Hematopoietic multipotent progenitor cell treated with erythropoietin and hydrocortisone succinate and interleukin-3 and kit ligand, for 4 days (in vitro differentiated cells): ENCODE data around the gene DOC2B.
"Not testable (repeated sequence)": the region's sequence is repeated elsewhere in the genome, so short reads cannot be mapped to it uniquely, and the experiment has no call there.

Experiments
- DNase-seq: peaks from one replicate; pipeline ENCODE4 v3.0.0-alpha.2; 2015

Gene DOC2B

DNA sequence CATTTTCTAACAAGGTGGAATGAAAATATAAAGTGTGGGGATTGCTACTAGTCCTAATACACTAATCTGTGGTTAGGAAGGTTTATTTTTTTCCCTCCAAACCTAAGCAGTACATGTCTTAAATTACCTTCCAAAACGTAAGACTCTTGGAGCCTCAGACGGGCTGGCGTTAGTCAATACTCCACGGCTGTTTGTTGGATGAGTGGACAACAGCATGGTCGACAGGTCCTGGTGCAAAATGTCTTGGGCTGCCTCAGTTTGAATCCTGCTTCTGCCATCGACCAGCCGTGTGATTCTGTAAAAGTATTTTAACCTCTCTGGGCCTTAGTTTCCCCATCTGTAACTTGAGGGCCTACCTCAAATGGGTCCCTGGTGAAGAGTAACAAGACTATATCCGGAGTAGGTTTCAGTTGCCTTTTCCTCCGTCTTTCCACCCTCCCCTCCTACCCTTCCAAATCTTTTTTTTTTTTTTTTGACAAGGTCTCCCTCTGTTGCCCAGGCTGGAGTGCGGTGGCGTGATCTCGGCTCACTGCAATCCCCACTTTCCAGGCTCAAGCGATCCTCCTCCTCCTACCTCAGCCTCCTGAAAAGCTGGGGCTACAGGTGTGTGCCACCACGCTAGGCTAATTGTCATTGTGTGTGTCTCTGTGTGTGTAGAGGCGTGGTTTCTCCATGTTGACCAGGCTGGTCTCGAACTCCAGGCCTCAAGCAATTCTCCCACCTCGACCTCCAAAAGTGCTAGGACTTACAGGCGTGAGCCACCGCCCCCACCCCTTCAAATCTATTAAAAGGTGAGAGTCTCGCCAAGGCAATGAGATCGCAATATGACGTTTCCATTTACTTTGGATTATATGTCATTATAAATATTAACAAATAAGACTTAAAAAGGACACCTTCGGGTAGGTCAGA, 38.3 kb downstream of the DOC2B start:
- no peak for DNase-seq

DNA sequence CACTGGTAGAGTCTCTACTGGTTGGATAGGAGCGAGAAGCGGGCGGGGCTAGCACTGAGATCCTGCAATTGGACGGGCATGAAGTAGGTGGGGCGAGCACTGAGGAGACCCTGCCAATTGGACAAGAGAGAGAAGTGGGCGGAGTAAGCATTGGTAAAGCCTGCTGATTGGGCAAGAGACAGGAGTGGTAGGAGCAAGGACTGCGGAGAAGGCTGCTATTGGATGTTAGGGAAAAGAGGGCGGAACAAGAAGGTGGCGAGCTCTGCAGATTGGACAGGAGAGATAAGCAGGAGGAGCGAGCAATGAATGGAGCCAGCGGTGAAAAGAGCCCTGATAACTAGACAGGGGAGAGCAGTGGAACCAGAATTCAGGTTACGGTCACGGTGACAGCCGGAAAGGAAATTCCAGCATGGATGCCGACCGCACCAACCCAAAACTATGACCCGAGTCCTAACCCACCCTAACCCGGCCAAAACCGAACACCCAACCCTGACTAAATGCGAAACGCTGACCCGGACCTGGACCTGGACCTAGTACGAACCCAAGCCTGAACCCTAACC, 39.3 kb downstream of the DOC2B start:
- peak; percentile 49 for DNase-seq

DNA sequence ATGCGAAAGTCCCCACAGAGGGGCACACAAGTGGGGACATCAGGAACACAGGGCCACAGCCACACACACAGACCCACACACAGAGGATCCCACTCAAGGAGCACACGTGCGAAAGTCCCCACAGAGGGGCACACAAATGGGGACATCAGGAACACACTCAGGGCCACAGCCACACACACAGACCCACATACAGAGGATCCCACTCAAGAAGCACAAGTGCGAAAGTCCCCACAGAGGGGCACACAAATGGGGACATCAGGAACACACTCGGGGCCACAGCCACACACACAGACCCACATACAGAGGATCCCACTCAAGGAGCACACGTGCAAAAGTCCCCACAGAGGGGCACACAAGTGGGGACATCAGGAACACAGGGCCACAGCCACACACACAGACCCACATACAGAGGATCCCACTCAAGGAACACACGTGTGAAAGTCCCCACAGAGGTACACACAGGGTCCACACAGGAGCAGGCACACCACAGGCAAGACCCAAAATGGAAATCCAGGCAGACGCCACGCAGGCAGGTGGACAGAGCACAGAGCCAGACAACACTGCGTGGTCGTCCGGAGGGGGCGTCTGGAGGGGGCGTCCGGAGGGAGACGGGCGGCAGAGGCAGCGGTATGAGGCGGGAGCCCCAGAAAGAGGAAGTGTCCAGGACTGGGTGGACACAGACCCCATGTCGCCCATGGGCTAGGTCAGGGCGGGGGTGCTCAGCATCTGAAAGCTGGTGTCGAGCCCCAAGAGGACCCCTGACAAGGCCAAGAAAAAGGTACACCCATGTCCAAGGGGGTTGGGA, 41.8 kb downstream of the DOC2B start:
- DNase-seq: not testable (repeated sequence)

DNA sequence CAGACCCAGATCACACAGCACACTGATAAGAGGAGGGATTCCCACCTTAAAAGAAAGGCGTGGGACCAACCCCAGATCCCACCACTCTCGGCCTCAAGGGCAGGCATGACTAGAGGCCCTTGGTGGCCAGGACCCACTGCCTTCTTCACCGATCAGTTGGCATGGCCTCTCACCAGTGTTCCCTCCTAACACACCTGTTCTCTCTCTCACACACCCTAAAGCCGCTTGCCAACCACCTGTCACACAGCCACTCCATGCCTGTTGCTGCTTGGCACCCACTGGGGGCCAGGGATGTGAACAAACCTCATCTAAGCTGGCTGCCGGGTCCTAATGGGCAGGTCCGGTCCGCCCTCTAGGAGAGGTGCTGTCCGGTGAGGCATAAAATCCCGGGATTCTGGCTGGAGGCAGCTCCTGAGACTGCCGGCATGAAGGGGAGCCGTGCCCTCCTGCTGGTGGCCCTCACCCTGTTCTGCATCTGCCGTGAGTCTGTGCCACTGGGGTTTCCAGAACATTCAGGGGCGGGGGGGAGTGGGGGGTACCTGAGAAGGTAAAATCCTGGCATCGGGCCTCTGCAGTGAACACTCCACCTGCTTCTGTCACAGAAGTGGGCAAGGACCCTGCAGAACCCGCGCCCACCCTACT, 44.2 kb downstream of the DOC2B start, which contains the start of gene SCGB1C2:
Gene SCGB1C2, plus strand, starts transcription at position 404 of the 642 bp plus-strand sequence. Its CDS starts 22 bp downstream, at position 426.
- not testable (repeated sequence) for DNase-seq

DNA sequence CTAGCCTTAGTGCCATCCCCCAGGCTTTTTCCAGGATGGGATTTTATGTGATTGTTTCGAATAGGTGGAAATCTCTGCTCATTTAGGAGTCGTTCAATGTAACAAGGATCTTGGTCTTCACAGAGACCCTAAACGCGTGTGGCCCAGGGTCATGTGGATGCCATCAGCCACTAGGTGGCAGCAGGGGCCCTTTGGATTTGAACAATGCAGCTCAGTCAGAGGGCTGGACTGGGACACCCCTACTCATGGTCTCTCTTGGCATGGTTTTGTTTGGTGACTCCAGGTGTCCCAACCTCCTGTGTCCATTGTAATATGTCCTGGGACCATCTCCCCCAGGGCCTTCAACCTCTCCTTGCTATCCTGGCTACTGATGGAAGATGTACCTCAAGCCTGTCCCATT, 44.9 kb downstream of the DOC2B start:
- DNase-seq: not testable (repeated sequence)

DNA sequence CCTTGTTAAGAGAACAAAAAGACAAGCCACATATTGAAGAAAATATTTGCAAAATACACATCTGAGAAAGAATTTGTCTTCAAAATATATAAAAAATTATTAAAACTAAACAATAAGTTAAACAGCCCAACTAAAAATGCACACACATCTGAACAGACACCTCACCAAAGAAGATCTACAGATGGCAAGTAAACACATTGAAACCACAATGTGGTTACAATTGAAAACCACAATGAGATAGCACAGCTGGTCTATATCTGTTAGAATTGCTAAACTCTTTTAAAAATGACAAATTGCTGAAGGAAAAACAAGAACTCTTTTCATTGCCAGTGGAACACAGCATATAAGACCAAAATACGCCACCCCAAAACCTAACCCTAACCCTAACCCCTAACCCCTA, 45.6 kb downstream of the DOC2B start:
- DNase-seq: not testable (repeated sequence)

DNA sequence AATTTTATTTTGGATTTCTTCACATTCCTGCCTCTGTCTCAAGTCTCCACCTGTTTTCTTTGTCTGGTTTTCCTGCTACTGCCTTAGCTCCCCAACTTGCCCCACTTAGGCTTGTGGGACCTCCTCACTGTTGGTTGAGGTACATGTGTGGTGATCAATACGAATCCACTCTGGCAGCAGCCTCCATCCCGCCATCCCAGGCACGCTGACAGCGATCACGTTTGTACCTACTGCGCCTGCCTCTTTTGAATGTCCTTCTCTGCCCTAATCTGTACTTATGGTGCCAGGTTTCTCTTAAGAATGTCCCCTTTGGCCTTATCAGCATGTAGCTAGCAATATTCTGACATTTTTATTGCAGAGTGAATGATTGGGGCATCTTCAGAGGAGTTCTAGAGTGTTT, 46.4 kb downstream of the DOC2B start:
- DNase-seq: not testable (repeated sequence)

DNA sequence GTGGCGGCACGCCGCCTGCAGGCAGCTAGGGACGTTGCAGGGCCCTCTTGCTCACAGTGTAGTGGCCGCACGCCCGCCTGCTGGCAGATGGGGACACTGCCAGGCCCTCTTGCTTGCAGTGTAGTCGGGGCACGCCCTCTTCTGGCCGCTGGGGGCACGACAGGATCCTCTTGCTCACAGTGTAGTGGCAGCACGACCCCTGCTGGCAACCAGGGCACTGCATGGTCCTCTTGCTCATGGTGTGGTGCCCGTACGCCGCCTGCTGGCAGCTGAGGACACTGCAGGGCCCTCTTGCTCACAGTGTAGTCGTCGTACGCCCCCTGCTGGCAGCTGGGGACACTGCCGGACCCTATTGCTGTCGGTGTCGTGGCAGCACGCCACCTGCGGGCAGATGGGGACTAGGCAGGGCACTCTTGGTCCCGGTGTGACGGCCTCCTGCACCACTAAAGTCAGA, 47.1 kb downstream of the DOC2B start:
- DNase-seq: not testable (repeated sequence)

DNA sequence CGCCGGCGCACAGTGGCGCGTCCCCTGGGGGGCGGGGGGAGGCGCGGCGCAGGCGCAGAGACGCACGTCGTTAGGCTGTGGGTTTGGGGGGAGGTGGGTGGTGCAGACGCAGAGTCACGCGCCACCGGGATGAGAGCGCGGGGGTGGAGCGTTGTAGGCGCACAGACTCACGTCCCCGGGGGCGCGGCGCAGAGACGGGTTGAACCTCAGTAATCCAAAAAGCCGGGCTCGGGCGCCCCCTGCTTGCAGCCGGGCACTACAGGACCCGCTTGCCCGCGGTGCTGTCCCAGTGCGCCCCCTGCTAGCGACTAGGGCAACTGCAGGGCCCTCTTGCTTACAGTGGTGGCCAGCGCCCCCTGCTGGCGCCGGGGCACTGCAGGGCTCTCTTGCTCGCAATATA, 47.5 kb downstream of the DOC2B start:
- not testable (repeated sequence) for DNase-seq

DNA sequence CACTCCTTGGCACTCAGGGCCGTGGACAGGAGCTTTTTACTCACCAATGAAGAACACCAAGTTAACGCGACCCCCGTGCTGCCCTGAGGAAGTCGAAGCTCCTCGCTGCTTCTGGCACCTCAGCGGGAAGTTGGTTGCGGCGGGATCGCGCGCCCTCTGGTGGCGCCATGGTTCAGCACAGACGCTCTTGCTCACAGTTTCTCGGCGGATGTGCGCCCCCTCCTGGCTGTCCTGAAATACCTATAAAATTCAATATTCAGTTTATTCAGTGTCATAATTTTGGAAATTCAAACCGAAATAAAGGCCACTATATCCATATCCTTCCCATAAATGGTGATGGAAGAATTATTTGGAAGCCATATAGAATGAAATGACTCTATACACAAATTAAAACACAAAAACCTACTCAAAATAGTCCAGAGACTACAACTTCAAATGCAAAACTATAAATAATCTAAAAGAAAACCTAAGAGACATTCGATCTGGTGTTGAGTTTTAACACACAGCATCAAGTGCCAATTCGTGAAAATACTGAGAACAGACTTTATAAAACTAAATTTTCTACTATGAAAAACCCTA, 63.0 kb downstream of the DOC2B start:
- DNase-seq: not testable (repeated sequence)

DNA sequence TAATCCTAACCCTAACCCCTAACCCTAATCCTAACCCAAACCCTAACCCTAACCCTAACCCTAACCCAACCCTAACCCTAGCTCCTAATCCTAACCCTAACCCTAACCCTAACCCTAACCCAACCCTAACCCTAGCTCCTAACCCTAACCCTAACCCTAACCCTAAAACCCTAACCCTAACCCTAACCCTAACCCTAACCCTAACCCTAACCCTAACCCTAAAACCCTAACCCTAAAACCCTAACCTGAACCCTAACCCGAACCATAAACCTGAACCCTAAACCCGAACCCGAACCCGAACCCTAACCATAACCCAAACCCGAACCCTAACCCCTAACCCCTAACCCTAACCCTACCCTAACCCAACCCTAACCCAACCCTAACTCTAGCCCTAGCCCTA, 68.3 kb downstream of the DOC2B start:
- peak; percentile 75 for DNase-seq
